Measurements from ENCODE around the gene CCDC190.
"Not testable (repeated sequence)": the region's sequence is repeated elsewhere in the genome, so short reads cannot be mapped to it uniquely, and the experiment has no call there.

- TF ChIP-seq, protein P1, sequence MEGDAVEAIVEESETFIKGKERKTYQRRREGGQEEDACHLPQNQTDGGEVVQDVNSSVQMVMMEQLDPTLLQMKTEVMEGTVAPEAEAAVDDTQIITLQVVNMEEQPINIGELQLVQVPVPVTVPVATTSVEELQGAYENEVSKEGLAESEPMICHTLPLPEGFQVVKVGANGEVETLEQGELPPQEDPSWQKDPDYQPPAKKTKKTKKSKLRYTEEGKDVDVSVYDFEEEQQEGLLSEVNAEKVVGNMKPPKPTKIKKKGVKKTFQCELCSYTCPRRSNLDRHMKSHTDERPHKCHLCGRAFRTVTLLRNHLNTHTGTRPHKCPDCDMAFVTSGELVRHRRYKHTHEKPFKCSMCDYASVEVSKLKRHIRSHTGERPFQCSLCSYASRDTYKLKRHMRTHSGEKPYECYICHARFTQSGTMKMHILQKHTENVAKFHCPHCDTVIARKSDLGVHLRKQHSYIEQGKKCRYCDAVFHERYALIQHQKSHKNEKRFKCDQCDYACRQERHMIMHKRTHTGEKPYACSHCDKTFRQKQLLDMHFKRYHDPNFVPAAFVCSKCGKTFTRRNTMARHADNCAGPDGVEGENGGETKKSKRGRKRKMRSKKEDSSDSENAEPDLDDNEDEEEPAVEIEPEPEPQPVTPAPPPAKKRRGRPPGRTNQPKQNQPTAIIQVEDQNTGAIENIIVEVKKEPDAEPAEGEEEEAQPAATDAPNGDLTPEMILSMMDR (IDR thresholded peaks at IDR 0.05) = not testable (repeated sequence)
- TF ChIP-seq POLR2A (IDR thresholded peaks at IDR 0.05) = not testable (repeated sequence)
Measured at GRCh38 chr1:162818666-162819065, 42.3 kb downstream of the CCDC190 start.
